Measurements from ENCODE around the gene CDC20B.

CDC20B gene

DNA sequence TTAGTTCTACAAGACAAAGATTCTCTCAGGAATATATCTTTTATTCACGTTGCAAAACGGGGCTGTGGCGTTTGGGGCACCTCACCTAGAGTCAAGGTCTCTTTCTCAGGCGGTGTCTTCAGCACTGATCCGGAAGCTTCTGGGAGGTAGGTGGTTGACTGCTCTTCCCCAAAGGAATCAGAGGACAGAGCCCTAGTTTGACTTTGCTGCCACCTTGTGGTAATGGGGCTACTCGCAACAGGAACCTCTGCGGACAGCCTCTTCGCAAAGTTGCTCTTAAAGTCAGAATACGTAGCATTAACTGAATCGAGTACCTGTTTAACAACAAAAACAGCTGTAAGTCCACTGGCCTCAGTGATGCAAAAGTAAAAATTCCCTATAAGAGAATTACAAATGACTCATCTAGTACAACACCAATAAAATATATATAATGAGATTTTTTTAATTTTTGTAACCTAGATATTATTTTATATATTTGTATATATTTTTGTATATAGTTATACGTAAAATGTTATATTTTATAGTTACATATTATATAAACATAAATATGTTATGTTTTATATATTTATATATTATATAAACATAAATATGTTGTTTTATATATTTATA, 26.3 kb downstream of the CDC20B start:
- Histone ChIP-seq H3K27ac (ENCODE audit: extremely low read depth, low read depth, low read length) (no peak overlapping the region), H3K9me3 (ENCODE audit: control insufficient read depth, insufficient read depth, low read depth, low read length) (no peaks in the 10 kb centered on the region), H3K4me1 (ENCODE audit: control insufficient read depth, insufficient read depth, low read length) (no peaks in the 10 kb centered on the region), H3K36me3 (ENCODE audit: control insufficient read depth in 2 of 2, insufficient read depth in 1 of 2, low read length in 2 of 2) (no peaks in the 10 kb centered on the region), H3K4me3 (ENCODE audit: low read depth, low read length) (no peak overlapping the region)
- ChIA-PET POLR2A (no interaction called here), CTCF (interaction anchor here (0.6 to 3.8 kb wide), 32 partner anchors 8 to 1263 kb away, joined by 3 to 89 read pairs (median 4); partner anchors contain the start of gene GPX8)
- TF ChIP-seq ZNF157 (tag by site-specific recombination; IDR thresholded peaks at IDR 0.05) (no peak), ZNF37A (tag by site-specific recombination; IDR thresholded peaks at IDR 0.05) (no peak), GLIS1 (tag by site-specific recombination; IDR thresholded peaks at IDR 0.05) (peak; percentile 44), ZFP37 (tag by site-specific recombination; IDR thresholded peaks at IDR 0.05) (0 out of 2 replicates have a peak, but pooled peaks have one; percentile 51), ZNF184 (tag by site-specific recombination; IDR thresholded peaks at IDR 0.05) (no peak), ZNF19 (tag by site-specific recombination; IDR thresholded peaks at IDR 0.05; ENCODE audit: low read depth) (no peak), ZNF335 (tag by site-specific recombination; conservative IDR thresholded peaks at IDR 0.05) (peak; percentile 26; the same call in 1 of the 2 replicates), ZNF560 (tag by site-specific recombination; IDR thresholded peaks at IDR 0.05; ENCODE audit: borderline replicate concordance) (no peak), ZNF175 (tag by site-specific recombination; IDR thresholded peaks at IDR 0.05) (no peak), ZNF792 (tag by site-specific recombination; IDR thresholded peaks at IDR 0.05) (no peak), TRIM28 (IDR thresholded peaks at IDR 0.05; ENCODE audit: borderline replicate concordance, low read length) (no peak), IKZF3 (tag by site-specific recombination; IDR thresholded peaks at IDR 0.05) (0 out of 2 replicates have a peak, but pooled peaks have one; percentile 50), ZIC2 (tag by site-specific recombination; IDR thresholded peaks at IDR 0.05) (no peak), ZNF654 (tag by site-specific recombination; IDR thresholded peaks at IDR 0.05; ENCODE audit: low read depth) (peak; percentile 96), ZNF596 (tag by site-specific recombination; IDR thresholded peaks at IDR 0.05) (no peak), ZFP41 (tag by site-specific recombination; IDR thresholded peaks at IDR 0.05; ENCODE audit: borderline replicate concordance) (no peak), HOXA7 (CRISPR knock-in tag; IDR thresholded peaks at IDR 0.05; ENCODE audit: borderline replicate concordance) (no peak), ZNF521 (tag by site-specific recombination; IDR thresholded peaks at IDR 0.05) (no peak), ZBTB7A (tag by site-specific recombination; IDR thresholded peaks at IDR 0.05; ENCODE audit: low read depth) (no peak)
- TF ChIP-seq, protein P1, sequence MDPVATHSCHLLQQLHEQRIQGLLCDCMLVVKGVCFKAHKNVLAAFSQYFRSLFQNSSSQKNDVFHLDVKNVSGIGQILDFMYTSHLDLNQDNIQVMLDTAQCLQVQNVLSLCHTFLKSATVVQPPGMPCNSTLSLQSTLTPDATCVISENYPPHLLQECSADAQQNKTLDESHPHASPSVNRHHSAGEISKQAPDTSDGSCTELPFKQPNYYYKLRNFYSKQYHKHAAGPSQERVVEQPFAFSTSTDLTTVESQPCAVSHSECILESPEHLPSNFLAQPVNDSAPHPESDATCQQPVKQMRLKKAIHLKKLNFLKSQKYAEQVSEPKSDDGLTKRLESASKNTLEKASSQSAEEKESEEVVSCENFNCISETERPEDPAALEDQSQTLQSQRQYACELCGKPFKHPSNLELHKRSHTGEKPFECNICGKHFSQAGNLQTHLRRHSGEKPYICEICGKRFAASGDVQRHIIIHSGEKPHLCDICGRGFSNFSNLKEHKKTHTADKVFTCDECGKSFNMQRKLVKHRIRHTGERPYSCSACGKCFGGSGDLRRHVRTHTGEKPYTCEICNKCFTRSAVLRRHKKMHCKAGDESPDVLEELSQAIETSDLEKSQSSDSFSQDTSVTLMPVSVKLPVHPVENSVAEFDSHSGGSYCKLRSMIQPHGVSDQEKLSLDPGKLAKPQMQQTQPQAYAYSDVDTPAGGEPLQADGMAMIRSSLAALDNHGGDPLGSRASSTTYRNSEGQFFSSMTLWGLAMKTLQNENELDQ (tag by site-specific recombination; IDR thresholded peaks at IDR 0.05; ENCODE audit: low read depth) = no peak
- TF ChIP-seq, protein P2, sequence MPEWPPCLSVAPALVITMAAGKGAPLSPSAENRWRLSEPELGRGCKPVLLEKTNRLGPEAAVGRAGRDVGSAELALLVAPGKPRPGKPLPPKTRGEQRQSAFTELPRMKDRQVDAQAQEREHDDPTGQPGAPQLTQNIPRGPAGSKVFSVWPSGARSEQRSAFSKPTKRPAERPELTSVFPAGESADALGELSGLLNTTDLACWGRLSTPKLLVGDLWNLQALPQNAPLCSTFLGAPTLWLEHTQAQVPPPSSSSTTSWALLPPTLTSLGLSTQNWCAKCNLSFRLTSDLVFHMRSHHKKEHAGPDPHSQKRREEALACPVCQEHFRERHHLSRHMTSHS (tag by site-specific recombination; IDR thresholded peaks at IDR 0.05) = no peak
- TF ChIP-seq, protein P3, sequence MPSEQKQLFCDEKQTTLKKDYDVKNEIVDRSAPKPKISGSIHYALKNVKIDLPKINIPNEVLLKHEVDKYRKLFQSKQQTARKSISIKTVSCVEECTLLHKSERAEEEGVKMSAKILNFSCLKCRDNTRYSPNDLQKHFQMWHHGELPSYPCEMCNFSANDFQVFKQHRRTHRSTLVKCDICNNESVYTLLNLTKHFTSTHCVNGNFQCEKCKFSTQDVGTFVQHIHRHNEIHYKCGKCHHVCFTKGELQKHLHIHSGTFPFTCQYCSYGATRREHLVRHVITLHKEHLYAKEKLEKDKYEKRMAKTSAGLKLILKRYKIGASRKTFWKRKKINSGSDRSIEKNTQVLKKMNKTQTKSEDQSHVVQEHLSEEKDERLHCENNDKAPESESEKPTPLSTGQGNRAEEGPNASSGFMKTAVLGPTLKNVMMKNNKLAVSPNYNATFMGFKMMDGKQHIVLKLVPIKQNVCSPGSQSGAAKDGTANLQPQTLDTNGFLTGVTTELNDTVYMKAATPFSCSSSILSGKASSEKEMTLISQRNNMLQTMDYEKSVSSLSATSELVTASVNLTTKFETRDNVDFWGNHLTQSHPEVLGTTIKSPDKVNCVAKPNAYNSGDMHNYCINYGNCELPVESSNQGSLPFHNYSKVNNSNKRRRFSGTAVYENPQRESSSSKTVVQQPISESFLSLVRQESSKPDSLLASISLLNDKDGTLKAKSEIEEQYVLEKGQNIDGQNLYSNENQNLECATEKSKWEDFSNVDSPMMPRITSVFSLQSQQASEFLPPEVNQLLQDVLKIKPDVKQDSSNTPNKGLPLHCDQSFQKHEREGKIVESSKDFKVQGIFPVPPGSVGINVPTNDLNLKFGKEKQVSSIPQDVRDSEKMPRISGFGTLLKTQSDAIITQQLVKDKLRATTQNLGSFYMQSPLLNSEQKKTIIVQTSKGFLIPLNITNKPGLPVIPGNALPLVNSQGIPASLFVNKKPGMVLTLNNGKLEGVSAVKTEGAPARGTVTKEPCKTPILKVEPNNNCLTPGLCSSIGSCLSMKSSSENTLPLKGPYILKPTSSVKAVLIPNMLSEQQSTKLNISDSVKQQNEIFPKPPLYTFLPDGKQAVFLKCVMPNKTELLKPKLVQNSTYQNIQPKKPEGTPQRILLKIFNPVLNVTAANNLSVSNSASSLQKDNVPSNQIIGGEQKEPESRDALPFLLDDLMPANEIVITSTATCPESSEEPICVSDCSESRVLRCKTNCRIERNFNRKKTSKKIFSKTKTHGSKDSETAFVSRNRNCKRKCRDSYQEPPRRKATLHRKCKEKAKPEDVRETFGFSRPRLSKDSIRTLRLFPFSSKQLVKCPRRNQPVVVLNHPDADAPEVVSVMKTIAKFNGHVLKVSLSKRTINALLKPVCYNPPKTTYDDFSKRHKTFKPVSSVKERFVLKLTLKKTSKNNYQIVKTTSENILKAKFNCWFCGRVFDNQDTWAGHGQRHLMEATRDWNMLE (tag by site-specific recombination; conservative IDR thresholded peaks at IDR 0.05; ENCODE audit: low read depth) = peak; percentile 32; the same call in 1 of the 2 replicates
- TF ChIP-seq, protein P4, sequence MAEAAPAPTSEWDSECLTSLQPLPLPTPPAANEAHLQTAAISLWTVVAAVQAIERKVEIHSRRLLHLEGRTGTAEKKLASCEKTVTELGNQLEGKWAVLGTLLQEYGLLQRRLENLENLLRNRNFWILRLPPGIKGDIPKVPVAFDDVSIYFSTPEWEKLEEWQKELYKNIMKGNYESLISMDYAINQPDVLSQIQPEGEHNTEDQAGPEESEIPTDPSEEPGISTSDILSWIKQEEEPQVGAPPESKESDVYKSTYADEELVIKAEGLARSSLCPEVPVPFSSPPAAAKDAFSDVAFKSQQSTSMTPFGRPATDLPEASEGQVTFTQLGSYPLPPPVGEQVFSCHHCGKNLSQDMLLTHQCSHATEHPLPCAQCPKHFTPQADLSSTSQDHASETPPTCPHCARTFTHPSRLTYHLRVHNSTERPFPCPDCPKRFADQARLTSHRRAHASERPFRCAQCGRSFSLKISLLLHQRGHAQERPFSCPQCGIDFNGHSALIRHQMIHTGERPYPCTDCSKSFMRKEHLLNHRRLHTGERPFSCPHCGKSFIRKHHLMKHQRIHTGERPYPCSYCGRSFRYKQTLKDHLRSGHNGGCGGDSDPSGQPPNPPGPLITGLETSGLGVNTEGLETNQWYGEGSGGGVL (tag by site-specific recombination; IDR thresholded peaks at IDR 0.05) = no peak
- TF ChIP-seq, protein P5, sequence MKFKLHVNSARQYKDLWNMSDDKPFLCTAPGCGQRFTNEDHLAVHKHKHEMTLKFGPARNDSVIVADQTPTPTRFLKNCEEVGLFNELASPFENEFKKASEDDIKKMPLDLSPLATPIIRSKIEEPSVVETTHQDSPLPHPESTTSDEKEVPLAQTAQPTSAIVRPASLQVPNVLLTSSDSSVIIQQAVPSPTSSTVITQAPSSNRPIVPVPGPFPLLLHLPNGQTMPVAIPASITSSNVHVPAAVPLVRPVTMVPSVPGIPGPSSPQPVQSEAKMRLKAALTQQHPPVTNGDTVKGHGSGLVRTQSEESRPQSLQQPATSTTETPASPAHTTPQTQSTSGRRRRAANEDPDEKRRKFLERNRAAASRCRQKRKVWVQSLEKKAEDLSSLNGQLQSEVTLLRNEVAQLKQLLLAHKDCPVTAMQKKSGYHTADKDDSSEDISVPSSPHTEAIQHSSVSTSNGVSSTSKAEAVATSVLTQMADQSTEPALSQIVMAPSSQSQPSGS (tag by site-specific recombination; IDR thresholded peaks at IDR 0.05; ENCODE audit: low read depth) = no peak
- TF ChIP-seq, protein P6, sequence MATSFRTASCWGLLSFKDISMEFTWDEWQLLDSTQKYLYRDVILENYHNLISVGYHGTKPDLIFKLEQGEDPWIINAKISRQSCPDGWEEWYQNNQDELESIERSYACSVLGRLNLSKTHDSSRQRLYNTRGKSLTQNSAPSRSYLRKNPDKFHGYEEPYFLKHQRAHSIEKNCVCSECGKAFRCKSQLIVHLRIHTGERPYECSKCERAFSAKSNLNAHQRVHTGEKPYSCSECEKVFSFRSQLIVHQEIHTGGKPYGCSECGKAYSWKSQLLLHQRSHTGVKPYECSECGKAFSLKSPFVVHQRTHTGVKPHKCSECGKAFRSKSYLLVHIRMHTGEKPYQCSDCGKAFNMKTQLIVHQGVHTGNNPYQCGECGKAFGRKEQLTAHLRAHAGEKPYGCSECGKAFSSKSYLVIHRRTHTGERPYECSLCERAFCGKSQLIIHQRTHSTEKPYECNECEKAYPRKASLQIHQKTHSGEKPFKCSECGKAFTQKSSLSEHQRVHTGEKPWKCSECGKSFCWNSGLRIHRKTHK (tag by site-specific recombination; IDR thresholded peaks at IDR 0.05) = no peak
